Left lung (tissue), 10 donors: ENCODE data around the gene RIPOR3. TPM values are rescaled to one million over a fixed set of nuclear protein-coding genes. Genes with fewer than 3 reads are reported as not detected.

Source experiments
- ATAC-seq: fragments of 200-7000 bp; cut with Tn5 transposase; one replicate; pipeline ENCODE4 v1.9.1; 2020; ENCODE audit warnings: moderate library complexity
- DNase-seq, 4 donors: peaks; one replicate each; pipeline ENCODE4 v3.0.0-alpha.2; 2013 to 2020
- H3K27ac ChIP-seq, 2 donors: fragments of 200-600 bp; sonication (generic) in 1 of 2; one replicate each; pipeline versions ENCODE4 v1.5.0 to v1.8.0; 2020 to 2021
- H3K27me3 ChIP-seq, 2 donors: fragments of 200-600 bp; sonication (generic) in 1 of 2; one replicate each; pipeline versions ENCODE4 v1.5.0 to v1.8.0; 2020 to 2021
- H3K36me3 ChIP-seq, 2 donors: fragments of 200-600 bp; sonication (generic) in 1 of 2; one replicate each; pipeline versions ENCODE4 v1.5.0 to v1.8.0; 2020 to 2021
- H3K4me1 ChIP-seq, 2 donors: fragments of 200-600 bp; one replicate each; pipeline ENCODE4 v1.8.0; 2021
- H3K4me3 ChIP-seq, 2 donors: fragments of 200-600 bp; sonication (generic) in 1 of 2; one replicate each; pipeline versions ENCODE4 v1.5.0 to v1.8.0; 2020 to 2021; ENCODE audit warnings: mild to moderate bottlenecking in 1 of 2
- H3K9me3 ChIP-seq, 2 donors: fragments of 200-600 bp; sonication (generic) in 1 of 2; one replicate each; pipeline versions ENCODE4 v1.5.0 to v1.8.0; 2020 to 2021
- CTCF ChIP-seq, 2 donors: fragments of 200-600 bp; sonication (generic) in 1 of 2; IDR thresholded peaks; one replicate each; pipeline versions ENCODE4 v1.5.0 to v1.8.0; 2021; ENCODE audit warnings: antibody characterized with exemption in 2 of 2
- intact Hi-C, 2 donors: fragments of 100-400 bp; cut with DNase I; formaldehyde crosslinking; loops; one replicate each; pipeline versions ENCODE4 v1.11.2 to v1.14.2; 2022
- polyA plus RNA-seq, 6 donors: library from polyadenylated mRNA; unstranded; fragments of 120-200 nt; gene quantifications; one replicate each; pipeline ENCODE4 v1.2.1, GENCODE V29; 2013; ENCODE audit not compliant: insufficient read length in 6 of 6
- total RNA-seq, 2 donors: library from RNA; stranded (reverse); fragmentation: NEBNext Ultra II Directional; extraction: Animal tissue kit (Norgen Biotek cat#: 25700); gene quantifications; one replicate each; pipeline ENCODE4 v1.2.1, GENCODE V29; 2021
- donor health status: DM: no; HTN: yes; CAD: no.
- donor health status: DM: no; HTN: no; CAD: no.

RIPOR3 gene
- total and polyA plus RNA-seq, 8 donors = 2.0 to 7.0 (median 2.8) TPM

- intact Hi-C loops = no loop called here
- no peak overlapping the region for H3K27ac ChIP-seq
- ATAC-seq (no peak), DNase-seq (no peak)
- peaks cover 0 to 36% of the 10 kb centered on the region in 2 donors for H3K4me1 ChIP-seq
- peaks cover 0 to 46% of the 10 kb centered on the region in 2 donors for H3K27me3 ChIP-seq
- H3K4me3 ChIP-seq = no peak overlapping the region
- H3K36me3 ChIP-seq = no peaks in the 10 kb centered on the region
- no peaks in the 10 kb centered on the region for H3K9me3 ChIP-seq
- TF ChIP-seq CTCF (IDR thresholded peaks at IDR 0.05) = no peak
Observed at GRCh38 chr20:50692552-50692933, 1.2 kb upstream of the RIPOR3 start.

DNA sequence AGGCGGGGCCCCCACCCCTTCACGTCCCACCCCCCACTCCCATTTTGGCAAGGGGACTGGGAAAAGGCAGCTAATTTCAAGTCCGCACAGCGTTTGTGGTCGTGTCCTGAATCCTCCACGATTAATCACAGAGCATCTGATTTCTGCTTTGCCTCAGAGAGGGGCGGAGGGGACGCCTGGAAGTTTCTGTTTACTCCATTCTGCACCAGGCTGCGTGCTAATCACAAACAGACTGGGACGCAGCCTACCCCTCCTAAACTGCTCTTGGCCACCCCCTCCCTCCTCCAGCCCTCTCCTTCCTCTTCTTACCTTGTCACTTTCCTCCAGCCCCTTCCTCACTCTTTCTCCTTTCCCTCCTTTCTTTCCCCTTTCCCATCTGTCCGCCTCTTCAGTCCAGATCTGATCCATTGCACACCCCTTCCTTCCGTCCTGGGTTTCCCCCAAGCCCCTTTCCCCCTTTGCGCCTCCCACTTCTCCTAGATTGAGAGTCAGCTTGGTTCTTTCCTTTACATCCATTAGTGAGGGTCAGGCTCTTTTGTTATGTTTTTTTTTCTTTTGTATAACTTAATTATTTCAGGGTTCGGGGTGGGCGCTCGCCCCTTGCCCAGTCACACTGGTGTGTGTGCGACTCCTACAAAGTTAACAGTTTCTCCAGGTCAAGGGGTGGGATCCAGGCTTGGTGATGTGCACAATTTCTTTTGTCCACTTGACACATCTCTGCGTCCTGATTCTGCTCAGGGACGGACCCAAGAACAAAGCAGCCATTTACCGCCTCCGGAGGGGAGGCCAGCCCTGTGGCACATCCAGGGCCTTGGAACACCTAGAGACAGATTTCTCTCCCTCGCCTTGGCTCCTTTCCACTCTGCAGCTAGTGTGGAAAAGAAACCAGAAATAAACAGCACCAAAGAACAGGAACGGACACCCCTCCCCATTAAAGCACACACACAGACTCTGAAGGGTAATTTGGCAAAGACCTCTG, 520 bp upstream of the RIPOR3 start:
- peak overlapping the region in 1 of 2 donors; percentile 37 for H3K27ac ChIP-seq

DNA sequence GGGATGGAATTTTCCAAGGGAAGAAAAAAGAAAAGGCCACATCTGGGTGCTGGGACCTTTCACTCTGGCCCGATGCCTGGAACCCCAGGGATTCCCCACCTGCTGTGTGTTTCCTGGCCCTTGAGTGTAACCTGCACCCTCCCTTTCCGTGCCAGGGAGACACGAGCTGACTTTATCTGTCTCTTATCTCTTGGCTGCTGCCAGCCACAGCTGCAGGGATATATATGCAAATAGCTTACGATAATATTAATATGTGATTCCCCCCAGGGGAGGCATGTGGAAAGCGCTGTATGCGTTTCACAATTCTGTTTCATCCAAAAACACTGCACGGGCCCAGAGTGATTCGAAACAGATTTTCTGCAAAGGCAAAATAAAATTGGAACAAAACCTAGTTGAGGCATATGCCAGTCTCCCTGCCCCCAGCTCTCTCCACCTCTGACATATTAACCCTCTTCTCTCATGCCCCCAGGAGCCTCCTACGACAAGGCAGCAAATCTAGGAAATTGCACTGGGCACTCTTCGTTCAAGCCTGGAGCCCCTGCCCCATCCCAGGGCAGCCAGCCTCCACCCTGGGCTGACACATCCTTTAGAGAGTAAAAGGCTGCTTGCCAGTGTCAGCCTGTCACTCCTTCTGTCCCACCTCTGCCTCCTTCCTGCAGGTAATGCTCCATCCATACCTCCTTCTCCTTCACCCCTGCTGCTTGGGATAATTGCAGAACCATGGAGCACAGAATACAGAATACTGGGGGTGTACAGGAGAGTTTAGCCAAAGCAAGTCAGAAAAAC, 1.3 kb downstream of the RIPOR3 start:
- Histone ChIP-seq H3K27me3 (peaks cover 0 to 46% of the 10 kb centered on the region in 2 donors), H3K9me3 (no peaks in the 10 kb centered on the region), H3K4me1 (peaks cover 0 to 32% of the 10 kb centered on the region in 2 donors), H3K4me3 (peak overlapping the region in 1 of 2 donors; percentile 38), H3K27ac (no peak overlapping the region), H3K36me3 (no peaks in the 10 kb centered on the region)
- no peak for TF ChIP-seq CTCF (IDR thresholded peaks at IDR 0.05)
- ATAC-seq (no peak), DNase-seq (no peak)
- intact Hi-C loops = no loop called here

More for the DNA sequence above, 520 bp upstream of the RIPOR3 start:
- H3K9me3 ChIP-seq = no peaks in the 10 kb centered on the region
- H3K36me3 ChIP-seq = no peaks in the 10 kb centered on the region
- peak overlapping the region in 1 of 2 donors; percentile 38 for H3K4me3 ChIP-seq
- intact Hi-C loops = no loop called here
- DNase-seq = no peak
- peak; percentile 34 for ATAC-seq
- H3K4me1 ChIP-seq = peaks cover 0 to 36% of the 10 kb centered on the region in 2 donors
- peaks cover 0 to 46% of the 10 kb centered on the region in 2 donors for H3K27me3 ChIP-seq
- no peak for TF ChIP-seq CTCF (IDR thresholded peaks at IDR 0.05)

- H3K4me3 ChIP-seq = no peak overlapping the region
- H3K9me3 ChIP-seq = no peaks in the 10 kb centered on the region
- peaks cover 0 to 40% of the 10 kb centered on the region in 2 donors for H3K27me3 ChIP-seq
- no peak for TF ChIP-seq CTCF (IDR thresholded peaks at IDR 0.05)
- DNase-seq = no peak
- H3K36me3 ChIP-seq = no peaks in the 10 kb centered on the region
- intact Hi-C loops = no loop called here
- H3K27ac ChIP-seq = no peak overlapping the region
- ATAC-seq = no peak
- H3K4me1 ChIP-seq = peaks cover 0 to 28% of the 10 kb centered on the region in 2 donors
Observed at GRCh38 chr20:50688256-50688975, 2.9 kb downstream of the RIPOR3 start.
